Measurements from ENCODE around the gene GALK1. TPM values are rescaled to one million over a fixed set of nuclear protein-coding genes. Genes with fewer than 3 reads are reported as not detected.

The GALK1 gene
- total and polyA plus RNA-seq, 2 of the 13 experiments (the other 11 are each of a cell fraction or from before 2014, with no cell fraction given), result 59.9 to 93.6 TPM

GRCh38 chr17:75764417-75764710 is 628 bp downstream of the GALK1 start (continued):
- TF ChIP-seq GMEB1 (CRISPR knock-in tag; IDR thresholded peaks at IDR 0.05; ENCODE audit: borderline replicate concordance), result no peak
- no peak for TF ChIP-seq ZNF552 (CRISPR knock-in tag; IDR thresholded peaks at IDR 0.05; ENCODE audit: borderline replicate concordance)
- TF ChIP-seq NCOR1 (IDR thresholded peaks at IDR 0.05; ENCODE audit: borderline replicate concordance, low read length), result peak; percentile 19; the same call in 1 of the 2 replicates
- TF ChIP-seq ZNF773 (CRISPR knock-in tag; IDR thresholded peaks at IDR 0.05; ENCODE audit: borderline replicate concordance), result no peak
- no peak for TF ChIP-seq ZMYM4 (CRISPR knock-in tag; IDR thresholded peaks at IDR 0.05)
- no peak for TF ChIP-seq SOX13 (IDR thresholded peaks at IDR 0.05)
- no peak for TF ChIP-seq SOX13 (CRISPR knock-in tag; conservative IDR thresholded peaks at IDR 0.05 in 1 of 2, IDR thresholded peaks at IDR 0.05 in 1 of 2)
- no peak for TF ChIP-seq ZNF839 (CRISPR knock-in tag; IDR thresholded peaks at IDR 0.05; ENCODE audit: borderline replicate concordance)
- TF ChIP-seq ZNF639 (CRISPR knock-in tag; conservative IDR thresholded peaks at IDR 0.05), result no peak
- no peak for TF ChIP-seq RFXANK (CRISPR knock-in tag; IDR thresholded peaks at IDR 0.05)
- TF ChIP-seq FOXJ3 (CRISPR knock-in tag; IDR thresholded peaks at IDR 0.05; ENCODE audit: borderline replicate concordance), result no peak; the same call in 1 of the 2 replicates
- no peak for TF ChIP-seq ZBTB49 (CRISPR knock-in tag; IDR thresholded peaks at IDR 0.05; ENCODE audit: borderline replicate concordance)
- TF ChIP-seq PLRG1 (conservative IDR thresholded peaks at IDR 0.05), result no peak
- TF ChIP-seq HOXA3 (CRISPR knock-in tag; IDR thresholded peaks at IDR 0.05), result no peak
- no peak for TF ChIP-seq HHEX (CRISPR knock-in tag; IDR thresholded peaks at IDR 0.05)
- no peak for TF ChIP-seq ARID2 (CRISPR knock-in tag; IDR thresholded peaks at IDR 0.05; ENCODE audit: borderline replicate concordance)
- no peak; the same call in 1 of the 2 replicates for TF ChIP-seq ZNF225 (CRISPR knock-in tag; IDR thresholded peaks at IDR 0.05)
- TF ChIP-seq BRD4 (CRISPR knock-in tag; IDR thresholded peaks at IDR 0.05), result no peak
- TF ChIP-seq XRCC5 (optimal IDR thresholded peaks at IDR 0.05; ENCODE audit: low read length), result no peak
- TF ChIP-seq ZNF264 (CRISPR knock-in tag; IDR thresholded peaks at IDR 0.05), result no peak; the same call in 1 of the 2 replicates
- no peak for TF ChIP-seq JUND (CRISPR knock-in tag; IDR thresholded peaks at IDR 0.05)
- no peak for TF ChIP-seq ZNF562 (CRISPR knock-in tag; IDR thresholded peaks at IDR 0.05; ENCODE audit: borderline replicate concordance)
- no peak; the same call in 1 of the 2 replicates for TF ChIP-seq ZBTB39 (CRISPR knock-in tag; IDR thresholded peaks at IDR 0.05)
- no peak for TF ChIP-seq ATRX (CRISPR knock-in tag; IDR thresholded peaks at IDR 0.05; ENCODE audit: borderline replicate concordance)
- TF ChIP-seq ZNF367 (CRISPR knock-in tag; IDR thresholded peaks at IDR 0.05; ENCODE audit: borderline replicate concordance), result no peak
- TF ChIP-seq ZNF496 (CRISPR knock-in tag; IDR thresholded peaks at IDR 0.05; ENCODE audit: insufficient replicate concordance), result no peak

Data from HepG2 (cell line).